GM10266 (cell line): ENCODE data around the gene PALD1.

Experiments
- DNase-seq: peaks from one replicate; pipeline ENCODE4 v3.0.0; 2012; ENCODE audit errors: extremely low spot score
- CTCF ChIP-seq: IDR thresholded peaks from 2 replicates; pipeline ENCODE4 v1.5.1; 2012; ENCODE audit warnings: mild to moderate bottlenecking, low read depth; ENCODE audit not compliant: control insufficient read depth, insufficient read depth; ENCODE audit errors: missing control alignments

Gene PALD1

GRCh38 chr10:70465832-70466231 lies 12.7 kb upstream of the PALD1 start:
- DNase-seq: no peak
- TF ChIP-seq CTCF: no peak

GRCh38 chr10:70466951-70467350 lies 11.6 kb upstream of the PALD1 start:
- no peak for TF ChIP-seq CTCF

GRCh38 chr10:70472799-70473454 lies 5.6 kb upstream of the PALD1 start:
- DNase-seq: no peak
- TF ChIP-seq CTCF: no peak

More at GRCh38 chr10:70466951-70467350, 11.6 kb upstream of the PALD1 start:
- no peak for DNase-seq

GRCh38 chr10:70474780-70475179 lies 3.8 kb upstream of the PALD1 start:
- no peak for DNase-seq
- TF ChIP-seq CTCF: no peak

GRCh38 chr10:70475661-70476060 lies 2.9 kb upstream of the PALD1 start:
- no peak for DNase-seq
- TF ChIP-seq CTCF: no peak

GRCh38 chr10:70476249-70477035 lies 2.1 kb upstream of the PALD1 start:
- TF ChIP-seq CTCF: no peak
- DNase-seq: no peak

- peak; percentile 66 for DNase-seq
- no peak for TF ChIP-seq CTCF
Measured at GRCh38 chr10:70477661-70478162, 855 bp upstream of the PALD1 start.
